ENCODE data around the gene KCTD15.

GRCh38 chr19:33860312-33861090, 63.8 kb downstream of the KCTD15 start:
- TF ChIP-seq CTCF (IDR thresholded peaks at IDR 0.05; ENCODE audit: insufficient read depth, low read length, poor library complexity, severe bottlenecking) = no peak
- TF ChIP-seq EZH2phosphoT487 (conservative IDR thresholded peaks at IDR 0.05; ENCODE audit: low read length) = no peak
